GM12878 (cell line): ENCODE measurements around the gene RWDD1. TPM values are rescaled to one million over a fixed set of nuclear protein-coding genes. Genes with fewer than 3 reads are reported as not detected.

ENCODE experiments used
- ATAC-seq: fragments of 200-7000 bp; cut with Tn5 transposase; 3 replicates; pipeline ENCODE4 v1.9.1; 2020; ENCODE audit warnings: mild to moderate bottlenecking, moderate library complexity
- BruUV-seq: library from RNA; stranded (reverse); fragments of 400-500 nt; replicated peaks from 2 replicates; lab custom pipeline; 2021; lab: Mats Ljungman, UMichigan
- CTCF ChIA-PET: fragments of 300-600 bp; sonication (Branson Sonifier 250); formaldehyde crosslinking; extraction: SDS; loops from one replicate; lab custom pipeline; 2021; ENCODE audit warnings: inconsistent platforms; lab: Yijun Ruan, JAX
- POLR2A ChIA-PET: fragments of 350-600 bp; formaldehyde crosslinking; extraction: SDS; loops from one replicate; lab custom pipeline; 2021; ENCODE audit warnings: inconsistent platforms; lab: Charles Lee
- RAD21 ChIA-PET: fragments of 300-600 bp; sonication (Branson Sonifier 250); formaldehyde crosslinking; loops from one replicate; lab custom pipeline; 2023; ENCODE audit warnings: antibody characterized with exemption; ENCODE audit not compliant: unreplicated experiment; lab: Charles Lee
- SMC1A ChIA-PET: fragments of 300-600 bp; sonication (Branson Sonifier 250); formaldehyde crosslinking; loops from one replicate; lab custom pipeline; 2023; ENCODE audit not compliant: unreplicated experiment, uncharacterized antibody; lab: Charles Lee
- DNase-seq: peaks from one replicate; pipeline ENCODE4 v3.0.0-alpha.2; 2011; ENCODE audit warnings: low read depth, low spot score
- FAIRE-seq: peaks from 3 replicates; lab custom pipeline; 2011; peaks lifted over from hg19 to GRCh38; lab: Jason Lieb, UNC
- H2AFZ ChIP-seq: 2 replicates; pipeline ENCODE4 v1.6.0; 2011; ENCODE audit warnings: low read depth, low read length, control low read depth; ENCODE audit not compliant: control insufficient read depth
- H3K27ac ChIP-seq: 2 replicates; pipeline ENCODE4 v1.5.1; 2011; ENCODE audit warnings: control low read depth; ENCODE audit not compliant: control insufficient read depth, insufficient read depth
- H3K27me3 ChIP-seq, 2 experiments: replicated peaks in 1 of 2; 2 replicates each; pipeline versions ENCODE4 v1.6.0 to v1.6.1; 2011; ENCODE audit warnings: low read length in 1 of 2; ENCODE audit not compliant: control insufficient read depth in 2 of 2, insufficient read depth in 2 of 2
- H3K36me3 ChIP-seq, 2 experiments: 2 replicates each; pipeline ENCODE4 v1.5.1; 2011; ENCODE audit warnings: low read length in 1 of 2; ENCODE audit not compliant: control insufficient read depth in 2 of 2, insufficient read depth in 2 of 2
- H3K4me1 ChIP-seq: 2 replicates; pipeline ENCODE4 v1.6.1; 2011; ENCODE audit warnings: mild to moderate bottlenecking, low read length, moderate library complexity, mixed read lengths; ENCODE audit not compliant: control insufficient read depth, insufficient read depth
- H3K4me2 ChIP-seq: 2 replicates; pipeline ENCODE4 v1.6.0; 2011; ENCODE audit warnings: control low read depth; ENCODE audit not compliant: control insufficient read depth, insufficient read depth
- H3K4me3 ChIP-seq: fragments of 200-600 bp; sonication (generic); 2 replicates; pipeline ENCODE4 v1.5.1; 2016
- H3K79me2 ChIP-seq: 2 replicates; pipeline ENCODE4 v1.6.0; 2011; ENCODE audit warnings: low read length; ENCODE audit not compliant: control insufficient read depth, insufficient read depth
- H3K9ac ChIP-seq: 2 replicates; pipeline ENCODE4 v1.8.0; 2011; ENCODE audit warnings: low read length, control low read depth, mixed read lengths; ENCODE audit not compliant: control insufficient read depth, insufficient read depth
- H3K9me3 ChIP-seq: replicated peaks from 3 replicates; pipeline ENCODE4 v1.5.1; 2011; ENCODE audit warnings: mild to moderate bottlenecking, low read length; ENCODE audit not compliant: control insufficient read depth, insufficient read depth
- H4K20me1 ChIP-seq: 2 replicates; pipeline ENCODE4 v1.6.0; 2011; ENCODE audit not compliant: control insufficient read depth, insufficient read depth
- E2F8 ChIP-seq: fragments of 450-650 bp; IDR thresholded peaks from 2 replicates; pipeline ENCODE4 v1.6.1; 2018; ENCODE audit warnings: mild to moderate bottlenecking, low read depth, moderate library complexity; ENCODE audit not compliant: partially characterized antibody
- NFIC ChIP-seq: IDR thresholded peaks from 2 replicates; pipeline ENCODE4 v1.6.1; 2012; ENCODE audit warnings: low read depth, mild to moderate bottlenecking, inconsistent platforms, low read length, moderate library complexity
- NR2C2 ChIP-seq: IDR thresholded peaks from 2 replicates; pipeline ENCODE4 v1.6.1; 2011; ENCODE audit warnings: borderline replicate concordance, low read depth; ENCODE audit not compliant: control insufficient read depth, insufficient read length
- PAX5 ChIP-seq: IDR thresholded peaks from 2 replicates; pipeline ENCODE4 v1.6.1; 2011; ENCODE audit warnings: low read depth, low read length, borderline replicate concordance
- PKNOX1 ChIP-seq: fragments of 450-650 bp; IDR thresholded peaks from 2 replicates; pipeline ENCODE4 v1.6.1; 2016; ENCODE audit warnings: mild to moderate bottlenecking
- POU2F2 ChIP-seq: IDR thresholded peaks from 3 replicates; pipeline ENCODE4 v1.6.1; 2011; ENCODE audit warnings: low read depth, mild to moderate bottlenecking, low read length, borderline replicate concordance
- RB1 ChIP-seq: fragments of 450-650 bp; formaldehyde crosslinking; IDR thresholded peaks from 2 replicates; pipeline ENCODE4 v1.6.1; 2017; ENCODE audit warnings: mild to moderate bottlenecking, borderline replicate concordance
- SIN3A ChIP-seq: IDR thresholded peaks from 2 replicates; pipeline ENCODE4 v1.6.1; 2012; ENCODE audit warnings: low read depth, low read length, improper control_type of control experiment
- SREBF2 ChIP-seq: IDR thresholded peaks from 2 replicates; pipeline ENCODE4 v1.6.1; 2012; ENCODE audit warnings: mild to moderate bottlenecking, low read length
- WRNIP1 ChIP-seq: IDR thresholded peaks from 2 replicates; pipeline ENCODE4 v1.6.1; 2011; ENCODE audit warnings: low read depth, low read length, improper control_type of control experiment, borderline replicate concordance
- ZBED1 ChIP-seq: IDR thresholded peaks from 2 replicates; pipeline ENCODE4 v1.6.1; 2016; ENCODE audit warnings: borderline replicate concordance
- ZNF217 ChIP-seq: fragments of 450-650 bp; IDR thresholded peaks from 2 replicates; pipeline ENCODE4 v1.6.1; 2017; ENCODE audit warnings: antibody characterized with exemption, mild to moderate bottlenecking
- ZZZ3 ChIP-seq: IDR thresholded peaks from 2 replicates; pipeline ENCODE4 v1.6.1; 2011; ENCODE audit warnings: low read depth; ENCODE audit not compliant: control insufficient read depth, insufficient read length
- WGBS: methylation state at CpG from one replicate; pipeline ENCODE4 v1.1.6; 2016; ENCODE audit warnings: low lambda C conversion rate; ENCODE audit not compliant: insufficient replicate concordance, insufficient coverage; ENCODE audit errors: missing lambda C conversion rate; 5-methylcytosine and 5-hydroxymethylcytosine counted together
- in situ Hi-C: fragments of 300-500 bp; cut with MboI; formaldehyde crosslinking; loops from 9 replicates; pipeline ENCODE4 v1.14.3; 2018; ENCODE audit warnings: mixed read lengths
- intact Hi-C: fragments of 100-400 bp; cut with micrococcal nuclease; formaldehyde crosslinking; loops from one replicate; pipeline ENCODE4 v1.14.2; 2022; ENCODE audit not compliant: unreplicated experiment
- polyA plus RNA-seq, 11 experiments: library from polyadenylated mRNA; depleted of rRNA in 4 of 11; unstranded in 6 of 11; stranded (reverse) in 5 of 11; fragments of >200 nt; fragmentation: Nextera tagmentation in 4 of 11; fragmentation: Illumina TruSeq in 1 of 11; extraction: Ambion mirVana in 4 of 11; extraction: Trizol in 1 of 11; gene quantifications; 1 replicate in 1 of 11; 2 replicates in 10 of 11; pipeline versions ENCODE4 v1.2.1 to v1.2.3, GENCODE V29; 2011 to 2016; ENCODE audit warnings: inconsistent platforms in 2 of 11, missing spikeins in 2 of 11, low read depth in 1 of 11
- total RNA-seq, 4 experiments: library from RNA; depleted of rRNA in 3 of 4; stranded (reverse); fragments of >200 nt in 3 of 4; fragmentation: Illumina TruSeq in 1 of 4; extraction: Trizol in 1 of 4; gene quantifications; 2 replicates each; pipeline versions ENCODE4 v1.2.1 to v1.2.3, GENCODE V29; 2013 to 2021
- TF ChIP-seq, protein P1 (sequence below): fragments of 450-650 bp; IDR thresholded peaks from 2 replicates; pipeline ENCODE4 v1.6.1; 2017; ENCODE audit warnings: mild to moderate bottlenecking
- TF ChIP-seq, protein P2 (sequence below): fragments of 450-650 bp; IDR thresholded peaks from 2 replicates; pipeline ENCODE4 v1.6.1; 2014; ENCODE audit warnings: mild to moderate bottlenecking

Gene RWDD1
- total and polyA plus RNA-seq, 10 of the 15 experiments (the other 5 are each of a cell fraction or from before 2014, with no cell fraction given), result 40.1 to 107 (median 65.8) TPM

DNA sequence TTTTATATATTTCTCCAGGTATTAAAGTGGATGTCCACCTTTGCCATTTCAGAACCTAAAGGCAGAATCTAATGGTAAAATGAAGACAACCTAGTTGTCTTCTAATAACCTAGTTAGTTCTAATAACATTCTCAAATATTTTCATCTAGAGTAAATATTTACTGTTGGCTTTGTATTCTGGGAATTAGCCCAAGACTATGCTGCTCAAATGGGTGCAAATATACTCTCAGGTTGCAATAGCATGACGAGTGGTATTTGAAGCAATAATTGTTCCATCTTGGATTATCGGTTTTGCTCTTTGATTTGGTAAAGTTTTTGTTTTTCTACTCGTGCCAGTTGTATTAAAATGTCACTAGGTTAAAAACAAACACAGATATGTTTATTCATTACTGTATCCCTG, 23.9 kb downstream of the RWDD1 start:
- Histone ChIP-seq H3K4me3 (no peak overlapping the region), H4K20me1 (no peaks in the 10 kb centered on the region), H3K27me3 (no peaks in the 10 kb centered on the region), H3K36me3 (peaks cover 0 to 12% of the 10 kb centered on the region in 2 experiments; a peak in 1 of 4 replicates), H3K27ac (no peak overlapping the region), H3K4me1 (no peaks in the 10 kb centered on the region), H3K4me2 (no peak overlapping the region)
- POLR2A ChIA-PET, result no interaction called here
- CTCF ChIA-PET, result no interaction called here
- WGBS, result 96% methylated on average over 3 of the region's 3 CpGs
- SMC1A ChIA-PET, result no interaction called here
- ATAC-seq, result no peak
- in situ Hi-C loops, result no loop called here
- FAIRE-seq, result no peak
- no peak for DNase-seq
- BruUV-seq, result no TSS peak
- TF ChIP-seq NR2C2 (no peak), WRNIP1 (no peak), PKNOX1 (no peak), PAX5 (no peak), NFIC (no peak), ZBED1 (no peak), E2F8 (no peak), ZNF217 (no peak), RB1 (no peak), SIN3A (no peak), SREBF2 (no peak), ZZZ3 (no peak), POU2F2 (no peak)
- TF ChIP-seq, protein P1, sequence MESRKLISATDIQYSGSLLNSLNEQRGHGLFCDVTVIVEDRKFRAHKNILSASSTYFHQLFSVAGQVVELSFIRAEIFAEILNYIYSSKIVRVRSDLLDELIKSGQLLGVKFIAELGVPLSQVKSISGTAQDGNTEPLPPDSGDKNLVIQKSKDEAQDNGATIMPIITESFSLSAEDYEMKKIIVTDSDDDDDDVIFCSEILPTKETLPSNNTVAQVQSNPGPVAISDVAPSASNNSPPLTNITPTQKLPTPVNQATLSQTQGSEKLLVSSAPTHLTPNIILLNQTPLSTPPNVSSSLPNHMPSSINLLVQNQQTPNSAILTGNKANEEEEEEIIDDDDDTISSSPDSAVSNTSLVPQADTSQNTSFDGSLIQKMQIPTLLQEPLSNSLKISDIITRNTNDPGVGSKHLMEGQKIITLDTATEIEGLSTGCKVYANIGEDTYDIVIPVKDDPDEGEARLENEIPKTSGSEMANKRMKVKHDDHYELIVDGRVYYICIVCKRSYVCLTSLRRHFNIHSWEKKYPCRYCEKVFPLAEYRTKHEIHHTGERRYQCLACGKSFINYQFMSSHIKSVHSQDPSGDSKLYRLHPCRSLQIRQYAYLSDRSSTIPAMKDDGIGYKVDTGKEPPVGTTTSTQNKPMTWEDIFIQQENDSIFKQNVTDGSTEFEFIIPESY, result no peak
- TF ChIP-seq, protein P2, sequence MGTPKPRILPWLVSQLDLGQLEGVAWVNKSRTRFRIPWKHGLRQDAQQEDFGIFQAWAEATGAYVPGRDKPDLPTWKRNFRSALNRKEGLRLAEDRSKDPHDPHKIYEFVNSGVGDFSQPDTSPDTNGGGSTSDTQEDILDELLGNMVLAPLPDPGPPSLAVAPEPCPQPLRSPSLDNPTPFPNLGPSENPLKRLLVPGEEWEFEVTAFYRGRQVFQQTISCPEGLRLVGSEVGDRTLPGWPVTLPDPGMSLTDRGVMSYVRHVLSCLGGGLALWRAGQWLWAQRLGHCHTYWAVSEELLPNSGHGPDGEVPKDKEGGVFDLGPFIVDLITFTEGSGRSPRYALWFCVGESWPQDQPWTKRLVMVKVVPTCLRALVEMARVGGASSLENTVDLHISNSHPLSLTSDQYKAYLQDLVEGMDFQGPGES, result no peak
- TF ChIP-seq, all 136 proteins: peak for 0
- intact Hi-C loops, result no loop called here
- no peak overlapping the region for H3K9ac ChIP-seq
- no peaks in the 10 kb centered on the region for H3K79me2 ChIP-seq
- no peaks in the 10 kb centered on the region for H3K9me3 ChIP-seq
- RAD21 ChIA-PET, result no interaction called here
- no peak overlapping the region for H2AFZ ChIP-seq
